WTC11 (cell line): ENCODE data around the gene HIF3A.

Experiments
- ATF2 ChIP-seq: sonication (generic); formaldehyde crosslinking; IDR thresholded peaks from 2 replicates; pipeline ENCODE4 v1.8.1; 2022; ENCODE audit warnings: low read depth, missing genetic modification reagents, borderline replicate concordance
- CTCF ChIP-seq: fragments of 200-600 bp; IDR thresholded peaks from 2 replicates; pipeline ENCODE4 v1.8.0; 2022; ENCODE audit warnings: antibody characterized with exemption
- ESRRA ChIP-seq: sonication (generic); formaldehyde crosslinking; IDR thresholded peaks from 2 replicates; pipeline ENCODE4 v1.8.1; 2022; ENCODE audit warnings: mild to moderate bottlenecking, missing genetic modification reagents, borderline replicate concordance
- FOXP1 ChIP-seq: sonication (generic); formaldehyde crosslinking; IDR thresholded peaks from 2 replicates; pipeline ENCODE4 v1.8.0; 2022; ENCODE audit warnings: missing genetic modification reagents, mild to moderate bottlenecking, moderate library complexity, borderline replicate concordance
- NR2C2 ChIP-seq: sonication (generic); formaldehyde crosslinking; IDR thresholded peaks from 2 replicates; pipeline ENCODE4 v1.8.0; 2022; ENCODE audit warnings: mild to moderate bottlenecking, missing genetic modification reagents
- USF1 ChIP-seq: sonication (generic); formaldehyde crosslinking; IDR thresholded peaks from 2 replicates; pipeline ENCODE4 v1.8.0; 2022; ENCODE audit warnings: mild to moderate bottlenecking, missing genetic modification reagents
- TF ChIP-seq, protein P1 (sequence below): sonication (generic); formaldehyde crosslinking; IDR thresholded peaks from 2 replicates; pipeline ENCODE4 v1.8.0; 2023; ENCODE audit warnings: missing genetic modification reagents, mild to moderate bottlenecking, borderline replicate concordance
- TF ChIP-seq, protein P2 (sequence below): sonication (generic); formaldehyde crosslinking; IDR thresholded peaks from 2 replicates; pipeline ENCODE4 v1.8.1; 2023; ENCODE audit warnings: mild to moderate bottlenecking, missing genetic modification reagents, moderate library complexity
- TF ChIP-seq, protein P3 (sequence below): sonication (generic); formaldehyde crosslinking; IDR thresholded peaks from 2 replicates; pipeline ENCODE4 v1.8.0; 2022; ENCODE audit warnings: mild to moderate bottlenecking, missing genetic modification reagents
- TF ChIP-seq, protein P4 (sequence below): sonication (generic); formaldehyde crosslinking; IDR thresholded peaks from 2 replicates; pipeline ENCODE4 v1.8.1; 2023; ENCODE audit warnings: mild to moderate bottlenecking, missing genetic modification reagents
- TF ChIP-seq, protein P5 (sequence below): fragments of 250-450 bp; sonication (Bioruptor Pico); IDR thresholded peaks from 2 replicates; pipeline ENCODE4 v1.9.0; 2021; ENCODE audit warnings: mild to moderate bottlenecking

DNA sequence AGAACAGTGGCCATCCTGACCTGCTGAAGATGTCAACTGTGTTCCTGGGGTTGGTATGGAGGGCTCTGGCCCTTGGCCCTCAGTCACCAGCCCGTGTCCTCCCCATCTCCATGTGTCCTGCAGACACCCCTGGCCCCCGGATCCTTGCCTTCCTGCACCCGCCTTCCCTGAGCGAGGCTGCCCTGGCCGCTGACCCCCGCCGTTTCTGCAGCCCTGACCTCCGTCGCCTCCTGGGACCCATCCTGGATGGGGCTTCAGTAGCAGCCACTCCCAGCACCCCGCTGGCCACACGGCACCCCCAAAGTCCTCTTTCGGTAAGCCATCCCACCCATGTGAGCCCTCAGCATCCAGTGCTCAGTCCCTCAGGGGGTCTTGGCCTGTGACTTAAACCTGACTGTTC, 24.8 kb downstream of the HIF3A start:
- TF ChIP-seq ESRRA (CRISPR knock-in tag) = no peak
- TF ChIP-seq, protein P1, sequence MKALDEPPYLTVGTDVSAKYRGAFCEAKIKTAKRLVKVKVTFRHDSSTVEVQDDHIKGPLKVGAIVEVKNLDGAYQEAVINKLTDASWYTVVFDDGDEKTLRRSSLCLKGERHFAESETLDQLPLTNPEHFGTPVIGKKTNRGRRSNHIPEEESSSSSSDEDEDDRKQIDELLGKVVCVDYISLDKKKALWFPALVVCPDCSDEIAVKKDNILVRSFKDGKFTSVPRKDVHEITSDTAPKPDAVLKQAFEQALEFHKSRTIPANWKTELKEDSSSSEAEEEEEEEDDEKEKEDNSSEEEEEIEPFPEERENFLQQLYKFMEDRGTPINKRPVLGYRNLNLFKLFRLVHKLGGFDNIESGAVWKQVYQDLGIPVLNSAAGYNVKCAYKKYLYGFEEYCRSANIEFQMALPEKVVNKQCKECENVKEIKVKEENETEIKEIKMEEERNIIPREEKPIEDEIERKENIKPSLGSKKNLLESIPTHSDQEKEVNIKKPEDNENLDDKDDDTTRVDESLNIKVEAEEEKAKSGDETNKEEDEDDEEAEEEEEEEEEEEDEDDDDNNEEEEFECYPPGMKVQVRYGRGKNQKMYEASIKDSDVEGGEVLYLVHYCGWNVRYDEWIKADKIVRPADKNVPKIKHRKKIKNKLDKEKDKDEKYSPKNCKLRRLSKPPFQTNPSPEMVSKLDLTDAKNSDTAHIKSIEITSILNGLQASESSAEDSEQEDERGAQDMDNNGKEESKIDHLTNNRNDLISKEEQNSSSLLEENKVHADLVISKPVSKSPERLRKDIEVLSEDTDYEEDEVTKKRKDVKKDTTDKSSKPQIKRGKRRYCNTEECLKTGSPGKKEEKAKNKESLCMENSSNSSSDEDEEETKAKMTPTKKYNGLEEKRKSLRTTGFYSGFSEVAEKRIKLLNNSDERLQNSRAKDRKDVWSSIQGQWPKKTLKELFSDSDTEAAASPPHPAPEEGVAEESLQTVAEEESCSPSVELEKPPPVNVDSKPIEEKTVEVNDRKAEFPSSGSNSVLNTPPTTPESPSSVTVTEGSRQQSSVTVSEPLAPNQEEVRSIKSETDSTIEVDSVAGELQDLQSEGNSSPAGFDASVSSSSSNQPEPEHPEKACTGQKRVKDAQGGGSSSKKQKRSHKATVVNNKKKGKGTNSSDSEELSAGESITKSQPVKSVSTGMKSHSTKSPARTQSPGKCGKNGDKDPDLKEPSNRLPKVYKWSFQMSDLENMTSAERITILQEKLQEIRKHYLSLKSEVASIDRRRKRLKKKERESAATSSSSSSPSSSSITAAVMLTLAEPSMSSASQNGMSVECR (CRISPR knock-in tag) = no peak
- no peak for TF ChIP-seq USF1 (CRISPR knock-in tag)
- no peak for TF ChIP-seq NR2C2 (CRISPR knock-in tag)
- TF ChIP-seq, protein P2, sequence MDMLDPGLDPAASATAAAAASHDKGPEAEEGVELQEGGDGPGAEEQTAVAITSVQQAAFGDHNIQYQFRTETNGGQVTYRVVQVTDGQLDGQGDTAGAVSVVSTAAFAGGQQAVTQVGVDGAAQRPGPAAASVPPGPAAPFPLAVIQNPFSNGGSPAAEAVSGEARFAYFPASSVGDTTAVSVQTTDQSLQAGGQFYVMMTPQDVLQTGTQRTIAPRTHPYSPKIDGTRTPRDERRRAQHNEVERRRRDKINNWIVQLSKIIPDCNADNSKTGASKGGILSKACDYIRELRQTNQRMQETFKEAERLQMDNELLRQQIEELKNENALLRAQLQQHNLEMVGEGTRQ = no peak
- TF ChIP-seq, protein P3, sequence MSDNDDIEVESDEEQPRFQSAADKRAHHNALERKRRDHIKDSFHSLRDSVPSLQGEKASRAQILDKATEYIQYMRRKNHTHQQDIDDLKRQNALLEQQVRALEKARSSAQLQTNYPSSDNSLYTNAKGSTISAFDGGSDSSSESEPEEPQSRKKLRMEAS (CRISPR knock-in tag) = no peak
- TF ChIP-seq, protein P4, sequence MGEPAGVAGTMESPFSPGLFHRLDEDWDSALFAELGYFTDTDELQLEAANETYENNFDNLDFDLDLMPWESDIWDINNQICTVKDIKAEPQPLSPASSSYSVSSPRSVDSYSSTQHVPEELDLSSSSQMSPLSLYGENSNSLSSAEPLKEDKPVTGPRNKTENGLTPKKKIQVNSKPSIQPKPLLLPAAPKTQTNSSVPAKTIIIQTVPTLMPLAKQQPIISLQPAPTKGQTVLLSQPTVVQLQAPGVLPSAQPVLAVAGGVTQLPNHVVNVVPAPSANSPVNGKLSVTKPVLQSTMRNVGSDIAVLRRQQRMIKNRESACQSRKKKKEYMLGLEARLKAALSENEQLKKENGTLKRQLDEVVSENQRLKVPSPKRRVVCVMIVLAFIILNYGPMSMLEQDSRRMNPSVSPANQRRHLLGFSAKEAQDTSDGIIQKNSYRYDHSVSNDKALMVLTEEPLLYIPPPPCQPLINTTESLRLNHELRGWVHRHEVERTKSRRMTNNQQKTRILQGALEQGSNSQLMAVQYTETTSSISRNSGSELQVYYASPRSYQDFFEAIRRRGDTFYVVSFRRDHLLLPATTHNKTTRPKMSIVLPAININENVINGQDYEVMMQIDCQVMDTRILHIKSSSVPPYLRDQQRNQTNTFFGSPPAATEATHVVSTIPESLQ = no peak
- TF ChIP-seq CTCF = no peak
- TF ChIP-seq ATF2 (CRISPR knock-in tag) = no peak
- no peak for TF ChIP-seq FOXP1 (CRISPR knock-in tag)
- TF ChIP-seq, protein P5, sequence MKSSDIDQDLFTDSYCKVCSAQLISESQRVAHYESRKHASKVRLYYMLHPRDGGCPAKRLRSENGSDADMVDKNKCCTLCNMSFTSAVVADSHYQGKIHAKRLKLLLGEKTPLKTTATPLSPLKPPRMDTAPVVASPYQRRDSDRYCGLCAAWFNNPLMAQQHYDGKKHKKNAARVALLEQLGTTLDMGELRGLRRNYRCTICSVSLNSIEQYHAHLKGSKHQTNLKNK (CRISPR knock-in tag) = no peak
